Nephron progenitor cell (in vitro differentiated cells): ENCODE results near the gene CENPC.
A peak's percentile ranks its signal among the peaks of the same experiment; 100 is the strongest.
"Not testable (repeated sequence)": the region's sequence is repeated elsewhere in the genome, so short reads cannot be mapped to it uniquely, and the experiment has no call there.

Experiments used
- DNase-seq: peaks from one replicate; pipeline ENCODE4 v3.0.0; 2021
- H3K27ac Mint-ChIP-seq: 2 replicates; pipeline ENCODE4 v1.8.0; 2021; ENCODE audit warnings: mild to moderate bottlenecking, moderate library complexity, mixed read lengths
- H3K27me3 Mint-ChIP-seq: 2 replicates; pipeline ENCODE4 v1.8.0; 2021; ENCODE audit warnings: mild to moderate bottlenecking, low read depth, mixed read lengths; ENCODE audit not compliant: poor library complexity
- H3K36me3 Mint-ChIP-seq: 2 replicates; pipeline ENCODE4 v1.8.0; 2021; ENCODE audit warnings: low read depth, mixed read lengths
- H3K4me1 Mint-ChIP-seq: 2 replicates; pipeline ENCODE4 v1.8.0; 2021; ENCODE audit warnings: mixed read lengths
- H3K4me3 Mint-ChIP-seq: 2 replicates; pipeline ENCODE4 v1.8.0; 2021; ENCODE audit warnings: mild to moderate bottlenecking, moderate library complexity, mixed read lengths
- H3K9me3 Mint-ChIP-seq: 2 replicates; pipeline ENCODE4 v1.8.0; 2021; ENCODE audit warnings: mild to moderate bottlenecking, moderate library complexity, mixed read lengths
- CTCF ChIP-seq: fragments of 200-600 bp; sonication (generic); IDR thresholded peaks from 2 replicates; pipeline ENCODE4 v1.5.0; 2021; ENCODE audit warnings: antibody characterized with exemption

CENPC gene

GRCh38 chr4:67460574-67460973 is 84.7 kb downstream of the CENPC start:
- no peak overlapping the region for H3K4me3 Mint-ChIP-seq
- no peak for TF ChIP-seq CTCF
- DNase-seq = no peak
- peaks cover 39% of the 10 kb centered on the region for H3K36me3 Mint-ChIP-seq
- no peak overlapping the region for H3K27ac Mint-ChIP-seq
- peaks cover 6% of the 10 kb centered on the region for H3K4me1 Mint-ChIP-seq
- peaks cover 5% of the 10 kb centered on the region for H3K9me3 Mint-ChIP-seq
- H3K27me3 Mint-ChIP-seq = no peaks in the 10 kb centered on the region

GRCh38 chr4:67459164-67459563 is 86.1 kb downstream of the CENPC start:
- peaks cover 43% of the 10 kb centered on the region for H3K36me3 Mint-ChIP-seq
- peaks cover 6% of the 10 kb centered on the region for H3K4me1 Mint-ChIP-seq
- peak overlapping the region; percentile 50 for H3K27ac Mint-ChIP-seq
- no peak overlapping the region for H3K4me3 Mint-ChIP-seq
- no peak for DNase-seq
- H3K9me3 Mint-ChIP-seq = peaks cover 5% of the 10 kb centered on the region
- no peak for TF ChIP-seq CTCF
- H3K27me3 Mint-ChIP-seq = no peaks in the 10 kb centered on the region

- H3K4me3 Mint-ChIP-seq = no peak overlapping the region
- no peak for TF ChIP-seq CTCF
- peaks cover 43% of the 10 kb centered on the region for H3K36me3 Mint-ChIP-seq
- H3K27me3 Mint-ChIP-seq = no peaks in the 10 kb centered on the region
- no peak overlapping the region for H3K27ac Mint-ChIP-seq
- DNase-seq = no peak
- peaks cover 5% of the 10 kb centered on the region for H3K9me3 Mint-ChIP-seq
- peaks cover 6% of the 10 kb centered on the region for H3K4me1 Mint-ChIP-seq
Observed at GRCh38 chr4:67456577-67457196, 88.6 kb downstream of the CENPC start.

- H3K27ac Mint-ChIP-seq, H3K27me3 Mint-ChIP-seq, H3K4me3 Mint-ChIP-seq, H3K4me1 Mint-ChIP-seq, H3K9me3 Mint-ChIP-seq, DNase-seq: not testable (repeated sequence)
- H3K36me3 Mint-ChIP-seq = peaks cover 29% of the 10 kb centered on the region
Observed at GRCh38 chr4:67452846-67453205, 92.5 kb downstream of the CENPC start.

GRCh38 chr4:67452100-67452845 is 93.0 kb downstream of the CENPC start:
- H3K27ac Mint-ChIP-seq = peak overlapping the region; percentile 43
- H3K36me3 Mint-ChIP-seq = peaks cover 29% of the 10 kb centered on the region
- H3K27me3 Mint-ChIP-seq = no peaks in the 10 kb centered on the region
- no peaks in the 10 kb centered on the region for H3K4me1 Mint-ChIP-seq
- no peak overlapping the region for H3K4me3 Mint-ChIP-seq
- no peak for DNase-seq
- H3K9me3 Mint-ChIP-seq = peaks cover 9% of the 10 kb centered on the region
- no peak for TF ChIP-seq CTCF

- no peak for DNase-seq
- Mint-ChIP-seq H3K4me3 (no peak overlapping the region), H3K27me3 (no peaks in the 10 kb centered on the region), H3K4me1 (no peaks in the 10 kb centered on the region), H3K27ac (no peak overlapping the region), H3K36me3 (peaks cover 28% of the 10 kb centered on the region), H3K9me3 (peaks cover 10% of the 10 kb centered on the region)
- TF ChIP-seq CTCF = no peak
Observed at GRCh38 chr4:67451464-67451863, 93.8 kb downstream of the CENPC start.
